ENCODE results near the gene EGLN2.
"Not testable (repeated sequence)": the region's sequence is repeated elsewhere in the genome, so short reads cannot be mapped to it uniquely, and the experiment has no call there.

EGLN2 gene

DNA sequence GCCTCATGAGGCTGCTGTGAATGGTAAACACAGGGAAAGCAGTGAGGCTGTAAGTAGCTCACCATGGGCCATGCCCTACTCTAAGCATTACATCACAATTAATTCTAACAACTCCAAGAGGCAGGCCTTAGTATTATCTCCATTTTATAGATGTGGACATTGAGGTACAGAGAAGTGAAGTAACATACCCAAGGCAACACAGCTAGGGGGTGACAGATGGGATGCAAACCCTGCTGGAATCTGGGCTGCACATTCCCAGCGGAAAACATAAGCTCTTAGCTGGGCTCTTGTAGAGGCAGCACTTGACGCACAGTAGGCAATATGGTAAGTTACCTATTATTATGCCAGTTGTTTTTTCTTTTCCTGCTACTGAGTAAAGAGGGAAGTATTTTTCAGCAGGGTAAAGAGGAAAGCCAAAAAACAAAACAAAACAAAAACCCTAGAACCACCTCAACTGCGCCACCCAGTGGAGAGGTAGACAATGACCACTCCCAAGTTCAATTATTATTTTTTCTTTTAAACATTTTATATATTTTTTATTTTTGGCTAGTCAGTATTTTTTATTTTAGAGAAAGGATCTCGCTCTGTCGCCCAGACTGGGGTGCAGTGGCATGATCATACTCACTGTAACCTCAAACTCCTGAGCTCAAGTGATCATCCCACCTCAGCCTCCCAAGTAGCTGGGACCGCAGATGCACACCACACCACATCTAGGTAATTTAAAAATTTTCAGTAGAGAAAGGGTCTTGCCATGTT is 20.7 kb downstream of the EGLN2 start:
- not testable (repeated sequence) for DNase-seq

DNA sequence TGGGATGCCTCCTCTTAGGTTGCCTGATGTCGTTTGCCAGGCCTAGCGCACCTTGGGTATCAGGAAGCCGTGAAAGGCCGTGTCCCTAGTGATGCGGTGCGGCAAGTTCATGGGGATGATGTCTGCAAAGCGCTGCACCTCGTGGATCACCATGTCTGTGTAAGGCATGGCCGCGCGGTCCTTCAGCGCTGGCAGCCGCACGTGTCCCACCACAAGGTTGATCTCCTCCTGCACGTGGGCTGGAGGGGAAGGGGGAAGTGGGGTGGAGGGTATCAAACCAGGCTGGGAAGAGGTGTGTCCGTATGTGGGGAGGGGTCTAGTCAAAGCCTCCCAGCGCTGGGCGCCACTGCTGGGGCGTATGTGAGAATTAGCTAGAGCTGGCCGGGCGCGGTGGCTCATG is 23.2 kb downstream of the EGLN2 start:
- DNase-seq = no peak

DNA sequence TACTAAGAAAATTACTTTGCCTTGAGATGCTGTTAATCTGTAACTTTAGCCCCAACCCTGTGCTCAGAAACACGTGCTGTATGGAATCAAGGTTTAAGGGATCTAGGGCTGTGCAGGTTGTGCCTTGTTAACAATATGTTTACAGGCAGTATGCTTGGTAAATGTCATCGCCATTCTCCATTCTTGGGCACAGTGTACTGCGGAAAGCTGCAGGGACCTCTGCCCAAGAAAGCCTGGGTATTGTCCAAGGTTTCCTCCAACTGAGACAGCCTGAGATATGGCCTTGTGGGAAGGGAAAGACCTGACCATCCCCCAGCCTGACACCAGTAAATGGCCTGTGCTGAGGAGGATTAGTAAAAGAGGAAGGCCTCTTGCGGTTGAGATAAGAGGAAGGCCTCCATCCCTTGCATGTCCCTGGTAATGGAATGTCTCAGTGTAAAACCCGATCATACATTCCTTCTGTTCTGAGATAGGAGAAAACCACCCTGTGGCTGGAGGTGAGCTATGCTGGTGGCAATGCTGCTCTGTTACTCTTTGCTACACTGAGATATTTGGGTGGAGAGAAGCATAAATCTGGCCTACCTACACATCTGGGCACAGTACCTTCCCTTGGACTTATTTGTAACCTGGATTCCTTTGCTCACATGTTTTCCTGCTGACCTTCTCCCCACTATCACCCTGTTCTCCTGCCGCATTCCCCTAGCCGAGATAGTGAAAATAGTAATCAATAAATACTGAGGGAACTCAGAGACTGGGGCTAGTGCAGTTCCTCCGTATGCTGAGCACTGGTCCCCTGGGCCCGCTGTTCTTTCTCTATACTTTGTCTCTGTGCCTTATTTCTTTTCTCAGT is 23.9 kb downstream of the EGLN2 start:
- DNase-seq = not testable (repeated sequence)

DNA sequence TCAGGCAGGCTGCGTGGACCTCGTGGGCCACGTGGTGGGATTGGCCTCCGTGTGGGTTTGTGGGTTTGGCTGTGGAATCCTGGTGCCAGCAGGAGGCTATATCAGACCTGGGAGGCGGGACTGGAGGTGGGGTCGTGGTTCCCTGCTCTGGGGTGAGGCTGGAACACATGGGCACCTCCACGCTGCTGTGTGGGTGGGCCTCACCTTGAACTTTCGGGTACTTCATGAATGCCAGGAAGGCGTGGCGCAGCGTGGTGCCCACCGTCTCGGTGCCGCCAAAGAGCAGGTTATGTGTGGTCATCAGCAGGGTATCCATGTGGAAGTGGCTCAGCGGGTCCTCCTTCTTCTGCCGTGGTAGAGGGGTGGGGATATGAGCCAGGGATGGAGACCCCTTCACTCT is 25.9 kb downstream of the EGLN2 start:
- DNase-seq = not testable (repeated sequence)

DNA sequence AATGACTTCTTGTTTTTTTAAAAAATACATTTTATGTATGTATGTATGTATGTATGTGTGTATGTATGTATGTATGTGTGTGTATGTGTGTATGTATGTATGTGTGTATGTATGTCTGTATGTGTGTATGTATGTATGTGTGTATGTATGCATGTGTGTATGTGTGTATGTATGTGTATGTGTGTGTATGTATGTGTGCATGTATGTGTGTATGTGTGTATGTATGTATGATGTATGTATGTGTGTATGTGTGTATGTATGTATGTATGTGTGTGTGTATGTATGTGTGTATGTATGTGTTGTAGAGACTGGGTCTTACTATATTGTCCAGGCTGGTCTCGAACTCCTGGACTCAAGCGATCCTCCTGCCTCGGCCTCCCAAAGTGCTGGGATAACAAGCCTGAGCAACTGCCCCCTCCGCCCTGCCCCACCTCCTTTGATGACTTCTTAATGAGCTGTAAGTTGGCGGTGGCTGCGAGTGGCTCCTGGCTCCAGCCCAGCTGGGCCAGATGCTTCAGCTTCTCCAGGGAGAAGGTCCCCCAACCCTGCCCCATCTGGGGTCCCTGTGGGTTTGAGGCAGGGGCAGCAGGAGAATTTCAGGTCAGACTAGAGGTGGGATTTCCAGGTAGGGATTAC is 26.6 kb downstream of the EGLN2 start:
- DNase-seq = not testable (repeated sequence)

DNA sequence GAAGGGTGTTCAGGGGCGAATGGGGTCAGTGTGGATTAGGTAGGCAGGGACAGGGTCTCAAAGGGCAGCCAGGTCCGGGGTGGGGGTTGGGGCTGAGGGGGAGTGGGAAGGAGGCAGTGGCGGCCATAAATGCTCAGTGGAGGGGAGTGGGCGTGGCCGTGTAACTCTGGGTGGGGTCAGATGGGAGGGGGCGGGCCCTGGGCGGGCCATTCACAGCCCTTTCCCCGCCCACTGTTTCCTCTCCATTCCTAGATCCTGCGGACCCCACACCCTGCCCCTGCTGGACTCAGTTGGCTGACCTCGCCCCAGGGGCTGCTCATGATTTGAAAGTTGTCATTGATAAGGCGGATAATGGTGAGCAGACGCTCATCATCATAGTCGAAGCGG is 27.3 kb downstream of the EGLN2 start:
- not testable (repeated sequence) for DNase-seq

DNA sequence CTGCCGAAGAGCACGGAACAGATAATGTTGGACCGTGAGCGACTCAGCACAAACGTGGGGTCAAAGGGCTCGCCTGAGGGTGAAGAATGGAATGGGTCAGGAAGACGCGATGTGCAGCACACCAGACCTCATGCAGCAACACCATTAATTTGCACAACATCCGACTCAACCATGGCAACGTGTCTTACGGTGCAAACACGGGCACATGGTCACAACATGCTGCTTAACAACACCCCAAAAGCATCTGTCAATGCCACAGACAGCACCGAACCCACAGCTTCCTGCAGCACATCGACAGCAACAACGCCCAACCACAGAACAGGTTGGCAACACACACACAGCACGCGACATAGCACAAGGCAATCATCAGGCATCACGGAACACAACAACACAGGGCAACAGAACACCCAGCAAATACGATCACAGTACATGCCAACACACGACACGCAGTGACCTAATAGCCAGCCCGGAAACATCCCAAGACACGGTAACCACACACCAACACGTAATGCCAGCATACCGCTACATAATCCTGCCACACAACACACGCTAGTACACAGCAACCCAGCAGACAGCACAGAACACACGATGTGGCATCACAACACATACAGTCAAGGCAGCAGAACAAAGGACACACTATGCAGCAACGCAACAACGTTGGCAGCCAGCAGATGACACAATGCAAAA is 27.9 kb downstream of the EGLN2 start:
- not testable (repeated sequence) for DNase-seq

DNA sequence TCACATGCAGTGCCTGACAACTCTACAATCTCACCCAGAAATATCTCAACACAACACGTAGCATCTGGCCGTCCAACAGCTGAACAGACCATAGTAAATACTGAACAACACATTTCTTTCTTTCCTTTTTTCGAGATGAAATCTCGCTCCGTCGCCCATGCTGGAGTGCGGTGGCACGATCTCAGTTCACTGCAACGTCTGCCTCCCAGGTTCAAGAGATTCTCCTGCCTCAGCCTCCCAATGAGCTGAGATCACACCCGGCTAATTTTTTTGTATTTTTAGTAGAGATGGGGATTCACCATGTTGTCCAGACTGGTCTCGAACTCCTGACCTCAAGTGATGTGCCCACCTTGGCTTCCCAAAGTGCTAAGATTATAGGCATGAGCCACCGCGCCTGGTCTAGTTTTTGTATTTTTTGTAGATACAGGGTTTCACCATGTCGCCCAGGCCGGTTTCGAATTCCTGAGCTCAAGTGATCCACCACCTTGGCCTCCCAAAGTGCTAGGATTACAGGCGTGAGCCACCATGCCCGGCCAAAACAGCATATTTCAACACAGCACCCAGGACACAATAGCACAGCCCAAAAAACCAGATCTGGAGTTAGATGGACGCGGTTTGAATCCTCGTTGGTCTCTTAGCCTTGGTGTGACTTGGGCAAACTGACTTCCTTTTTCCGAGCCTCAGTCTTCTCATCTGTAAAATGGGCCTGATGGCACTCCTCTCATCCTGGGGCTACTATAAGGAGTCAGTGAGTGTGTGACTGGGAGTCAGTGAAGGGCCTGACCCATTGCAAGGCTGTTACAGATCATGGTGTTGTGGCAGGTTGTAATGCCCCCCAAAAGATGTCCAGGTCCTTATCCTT is 28.6 kb downstream of the EGLN2 start:
- DNase-seq = no peak

DNA sequence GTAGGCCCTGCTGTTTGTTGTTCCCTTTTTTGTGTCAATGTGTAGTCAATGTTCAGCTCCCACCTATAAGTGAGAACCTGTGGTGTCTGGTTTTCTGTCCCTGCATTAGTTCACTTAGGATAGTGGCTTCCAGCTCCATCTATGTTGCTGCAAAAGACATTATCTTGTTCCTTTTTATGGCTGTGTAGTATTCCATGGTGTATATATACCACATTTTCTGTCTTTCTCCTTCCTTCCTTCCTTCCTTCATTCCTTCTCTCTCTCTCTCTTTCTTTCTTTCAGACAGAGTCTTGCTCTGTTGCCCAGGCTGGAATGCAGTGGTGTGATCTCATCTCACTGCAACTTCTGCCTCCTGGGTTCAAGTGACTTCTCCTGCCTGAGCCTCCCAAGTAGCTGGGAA is 30.2 kb downstream of the EGLN2 start:
- no peak for DNase-seq

DNA sequence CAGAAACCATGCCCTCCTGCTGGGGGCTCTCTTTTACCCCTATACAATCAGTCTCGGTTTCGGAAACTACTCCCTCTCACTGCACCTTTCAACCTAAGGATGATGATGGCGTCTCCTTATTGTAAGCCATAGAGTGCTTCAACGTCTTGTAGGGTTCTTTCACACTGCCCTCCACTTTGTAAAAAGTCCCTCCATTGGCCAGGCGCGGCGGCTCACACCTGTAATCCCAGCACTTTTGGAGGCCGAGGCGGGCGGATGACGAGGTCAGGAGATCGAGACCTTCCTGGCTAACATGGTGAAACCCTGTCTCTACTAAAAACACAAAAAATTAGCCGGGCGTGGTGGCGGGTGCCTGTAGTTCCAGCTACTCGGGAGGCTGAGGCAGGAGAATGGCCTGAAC is 31.8 kb downstream of the EGLN2 start:
- DNase-seq = not testable (repeated sequence)

DNA sequence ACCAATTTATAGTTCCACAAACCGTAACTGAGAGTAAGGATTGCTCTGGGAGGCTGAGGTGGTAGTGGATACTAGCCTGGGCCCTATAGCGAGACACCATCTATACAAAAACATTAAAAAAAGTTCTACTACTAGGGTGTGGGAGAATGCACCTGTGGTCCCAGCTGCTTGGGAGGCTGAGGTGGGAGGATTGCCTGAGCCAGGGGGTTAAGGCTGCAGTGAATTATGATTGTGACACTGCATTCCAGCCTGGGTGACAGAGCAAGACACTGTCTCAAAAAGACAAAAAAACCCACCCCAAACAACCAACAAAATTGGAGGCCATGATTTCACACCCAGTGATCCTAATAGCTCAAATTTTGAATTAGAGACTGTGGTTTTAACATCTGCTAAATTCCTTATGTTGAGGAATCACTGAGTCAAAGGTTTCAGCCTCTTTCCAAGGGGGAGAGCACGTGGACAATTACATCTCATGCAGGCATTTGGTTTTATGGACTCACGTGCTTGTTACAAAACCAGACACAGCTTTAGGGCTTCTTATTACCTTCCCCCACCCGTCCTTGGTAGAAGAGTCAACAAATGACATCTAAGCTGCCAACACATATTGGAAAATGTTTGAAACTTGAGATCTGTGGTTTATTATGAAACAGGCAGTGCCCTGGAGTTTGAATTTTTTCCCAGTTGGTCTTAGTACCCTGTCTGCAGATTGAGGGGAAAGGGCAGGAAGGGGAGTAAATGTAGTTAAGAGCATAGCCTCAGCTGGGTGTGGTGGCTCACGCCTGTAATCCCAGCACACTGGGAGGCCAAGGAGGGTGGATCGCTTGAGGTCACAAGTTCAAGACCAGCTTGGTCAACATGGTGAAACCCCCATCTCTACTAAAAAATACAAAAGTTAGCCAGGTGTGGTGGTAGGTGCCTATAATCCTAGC is 32.8 kb downstream of the EGLN2 start:
- no peak for DNase-seq

DNA sequence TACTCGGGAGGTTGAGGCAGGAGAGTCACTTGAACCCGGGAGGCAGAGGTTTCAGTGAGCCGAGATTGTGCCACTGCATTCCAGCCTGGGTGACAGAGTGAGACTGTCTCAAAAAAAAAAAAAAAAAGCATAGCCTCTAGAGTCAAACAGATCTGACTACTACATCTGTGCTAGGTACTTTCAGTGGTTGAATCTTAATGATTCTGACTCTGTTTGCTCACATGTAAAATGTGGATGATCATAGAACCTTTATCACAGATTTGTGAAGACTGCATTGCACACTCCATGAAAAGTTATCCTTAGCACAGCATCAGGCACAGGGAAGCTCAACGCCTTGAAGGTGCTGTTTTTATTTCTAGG is 33.4 kb downstream of the EGLN2 start:
- not testable (repeated sequence) for DNase-seq

DNA sequence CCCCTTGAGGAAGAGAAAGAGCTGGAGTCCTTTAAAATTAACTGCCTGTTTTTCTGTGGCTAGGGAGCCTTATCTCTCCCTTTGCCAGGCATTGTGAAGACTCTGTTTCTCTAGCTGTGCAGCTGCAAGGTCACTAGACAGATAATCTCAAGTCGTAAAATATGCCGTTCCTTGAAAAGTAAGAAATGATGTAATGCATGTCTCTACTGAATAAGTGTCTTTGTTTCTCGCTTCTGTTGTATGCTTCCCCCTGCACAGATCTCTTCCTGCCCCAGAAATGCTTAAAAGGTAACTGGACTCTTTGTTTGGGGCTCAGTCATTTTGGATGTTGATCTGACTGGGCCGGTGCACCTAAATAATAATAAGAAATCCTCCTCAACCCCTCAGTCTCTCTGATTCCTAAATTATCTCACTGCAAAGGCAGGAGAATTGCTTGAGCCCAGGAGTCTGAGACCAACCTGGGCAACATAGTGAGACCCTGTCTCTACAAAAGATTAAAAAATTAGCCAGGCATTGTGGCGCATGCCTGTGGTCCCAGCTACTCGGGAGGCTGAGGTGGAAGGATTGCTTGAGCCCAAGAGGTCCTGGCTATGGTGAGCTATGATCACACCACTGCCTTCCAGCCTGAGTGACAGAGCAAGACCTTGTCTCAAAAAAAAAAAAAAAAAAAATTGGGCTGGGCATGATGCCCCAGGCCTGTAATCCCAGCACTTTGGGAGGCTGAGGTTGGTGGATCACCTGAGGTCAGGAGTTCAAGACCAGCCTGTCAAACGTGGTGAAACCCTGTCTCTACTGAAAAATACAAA is 34.9 kb downstream of the EGLN2 start:
- not testable (repeated sequence) for DNase-seq

DNA sequence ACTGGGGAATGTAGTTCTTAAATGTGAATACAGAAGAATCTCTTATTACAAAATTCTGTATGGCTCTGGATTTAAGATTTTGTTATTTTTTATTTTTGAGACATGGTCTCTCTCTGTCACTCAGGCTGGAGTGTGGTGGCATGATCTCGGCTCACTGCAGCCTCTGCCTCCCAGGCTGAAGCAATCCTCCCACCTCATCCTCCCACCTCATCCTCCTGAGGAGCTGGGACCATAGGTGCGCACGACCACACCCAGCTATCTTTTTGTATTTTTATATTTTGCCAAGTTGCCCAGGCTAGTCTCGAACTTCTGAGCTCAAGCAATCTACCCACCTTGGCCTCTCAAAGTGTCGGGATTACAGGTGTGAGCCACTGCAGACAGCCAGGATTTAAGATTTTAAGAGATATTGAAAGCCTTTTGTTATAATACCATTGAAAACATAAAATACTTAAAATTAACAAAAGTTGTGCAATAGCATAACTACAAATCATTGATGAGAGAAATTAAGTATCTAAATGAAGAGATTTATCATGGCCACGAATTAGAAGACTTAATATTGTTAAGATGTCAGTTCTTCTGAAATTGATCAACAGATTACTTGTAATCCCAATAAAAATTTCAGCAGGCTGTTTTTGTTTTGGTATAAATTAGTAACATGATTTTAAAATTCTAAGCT is 37.9 kb downstream of the EGLN2 start:
- no peak for DNase-seq

DNA sequence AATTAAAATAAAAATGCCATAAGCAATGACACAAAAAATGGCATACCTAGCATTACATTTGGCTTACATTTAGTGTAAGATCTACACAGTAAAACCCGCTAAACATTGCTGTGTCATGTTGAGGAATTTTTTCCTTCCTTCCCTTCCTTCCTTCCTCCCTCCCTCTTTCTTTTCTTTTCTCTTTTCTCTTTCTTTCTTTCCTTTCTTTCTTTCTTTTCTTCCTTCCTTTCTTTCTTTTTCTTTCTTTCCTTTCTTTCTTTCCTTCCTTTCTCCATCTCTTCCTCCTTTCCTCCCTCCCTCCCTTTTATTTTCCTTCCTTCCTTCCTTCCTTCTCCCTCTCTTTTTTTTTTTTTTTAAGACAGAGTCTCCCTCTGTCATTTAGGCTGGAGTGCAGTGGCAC is 39.5 kb downstream of the EGLN2 start:
- DNase-seq = not testable (repeated sequence)

DNA sequence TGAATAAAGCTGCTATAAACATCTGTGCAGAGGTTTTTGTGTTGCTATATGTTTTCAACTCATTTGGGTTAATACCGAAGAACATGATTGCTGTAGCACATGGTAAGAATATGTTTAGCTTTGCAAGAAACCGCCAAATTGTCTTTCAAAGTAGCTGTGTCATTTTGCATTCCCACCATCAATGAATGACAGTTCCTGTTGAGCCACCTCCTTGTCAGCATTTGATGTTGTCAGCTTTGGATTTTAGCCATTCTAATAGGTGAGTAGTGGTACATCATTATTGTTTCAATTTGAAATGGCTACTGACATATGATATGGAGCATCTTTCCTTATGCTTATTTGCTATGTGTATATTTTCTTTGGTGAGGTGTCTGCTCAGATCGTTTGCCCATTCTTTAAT is 43.0 kb downstream of the EGLN2 start:
- DNase-seq = not testable (repeated sequence)

DNA sequence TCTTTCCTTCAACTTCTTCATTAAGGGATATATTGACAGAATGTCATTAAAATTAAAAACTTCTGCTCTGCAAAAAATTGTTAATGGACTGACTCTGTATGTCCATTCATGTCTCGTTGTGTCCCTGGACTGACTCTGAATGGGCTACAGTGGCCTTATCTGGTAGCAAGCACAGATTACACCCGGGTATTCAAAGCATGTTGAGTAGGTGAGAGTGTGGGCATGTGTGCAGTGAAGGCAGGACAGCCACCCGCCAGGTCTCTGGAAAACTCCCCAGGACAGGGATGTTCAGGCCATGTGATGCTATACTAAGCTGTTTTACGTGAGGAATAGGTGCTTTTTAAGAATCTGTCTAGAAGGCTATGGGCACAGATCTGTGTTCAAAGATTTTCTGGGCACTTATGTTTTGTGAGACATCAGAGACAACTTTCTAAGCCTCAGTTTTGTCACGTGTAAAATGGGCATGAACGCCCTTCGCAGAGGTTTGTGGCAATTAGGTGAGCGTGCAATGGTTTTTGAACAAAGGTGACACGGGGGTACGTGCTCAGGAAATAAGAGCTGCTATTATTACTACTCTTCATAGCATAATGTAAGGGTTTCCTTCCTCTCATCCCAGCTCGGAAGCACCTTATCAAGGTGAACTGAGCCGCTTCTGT is 44.1 kb downstream of the EGLN2 start:
- not testable (repeated sequence) for DNase-seq

DNA sequence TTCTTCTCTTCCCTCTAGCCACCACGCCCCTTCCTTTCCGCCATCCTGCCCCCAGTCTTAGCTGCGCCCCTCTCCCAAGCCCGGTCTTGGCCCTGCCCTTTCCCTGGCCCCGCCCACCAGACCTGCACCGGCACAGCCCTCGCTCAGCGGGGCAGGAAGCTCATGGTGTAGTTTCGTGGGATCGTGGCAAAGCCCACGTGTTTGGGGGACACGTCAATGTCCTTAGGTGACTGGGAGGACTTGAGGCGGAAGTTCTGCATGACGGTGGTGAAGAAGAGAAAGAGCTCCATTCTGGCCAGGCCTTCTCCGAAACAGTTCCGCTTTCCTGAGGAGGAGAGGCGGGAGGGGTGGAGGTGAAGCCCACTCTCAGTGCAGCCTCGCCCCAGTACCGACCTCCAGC is 44.7 kb downstream of the EGLN2 start:
- DNase-seq = not testable (repeated sequence)

DNA sequence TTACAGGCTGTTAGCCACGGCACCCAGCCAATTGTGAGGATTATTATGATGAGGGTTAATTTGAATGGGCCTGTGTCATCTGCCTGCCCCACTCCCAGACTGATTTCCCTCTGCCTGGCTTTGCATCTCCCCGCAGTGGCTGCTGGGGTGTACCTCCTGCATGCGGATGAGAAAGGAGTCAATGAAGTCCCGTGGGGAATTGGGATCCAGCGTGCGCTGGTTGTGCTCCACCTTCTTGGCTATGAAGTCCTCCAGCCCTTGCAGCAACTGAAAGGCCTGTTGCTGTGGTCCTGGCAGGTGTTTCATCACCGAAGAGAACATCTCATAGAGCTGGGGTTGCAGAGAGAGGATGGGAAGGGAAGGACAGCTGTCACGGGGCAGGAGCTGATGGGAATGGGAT is 47.7 kb downstream of the EGLN2 start:
- DNase-seq = not testable (repeated sequence)
